Measurements from ENCODE around the gene SLC24A3.

- TF ChIP-seq CTCF (IDR thresholded peaks at IDR 0.05; ENCODE audit: poor library complexity), result no peak
- no peak for TF ChIP-seq EZH2 (IDR thresholded peaks at IDR 0.05; ENCODE audit: borderline replicate concordance)
These were observed 56.0 kb downstream of the SLC24A3 start for GRCh38 chr20:19268426-19268825.
